Body of pancreas (tissue), 4 donors: Measurements from ENCODE around the gene HIPK1.

Source experiments
- CTCF ChIP-seq, 7 experiments: fragments of 450-650 bp in 4 of 7; fragments of 200-600 bp in 3 of 7; sonication (generic) in 3 of 7; IDR thresholded peaks; one replicate each; pipeline ENCODE4 v1.5.1; 2016 to 2019; ENCODE audit warnings: antibody characterized with exemption in 7 of 7
- POLR2A ChIP-seq, 3 donors: fragments of 450-650 bp; IDR thresholded peaks; one replicate each; pipeline ENCODE4 v1.6.1; 2016; ENCODE audit warnings: antibody characterized with exemption in 3 of 3, mild to moderate bottlenecking in 2 of 3

- TF ChIP-seq CTCF (IDR thresholded peaks at IDR 0.05): no peak
- TF ChIP-seq POLR2A (IDR thresholded peaks at IDR 0.05): no peak
Measured at GRCh38 chr1:113905435-113905861, 23.7 kb upstream of the HIPK1 start.
